ENCODE measurements around the gene HIP1R. TPM values are rescaled to one million over a fixed set of nuclear protein-coding genes. Genes with fewer than 3 reads are reported as not detected.

Gene HIP1R
- total RNA-seq, 1 donor from 2014 or later = 86.5 TPM

DNA sequence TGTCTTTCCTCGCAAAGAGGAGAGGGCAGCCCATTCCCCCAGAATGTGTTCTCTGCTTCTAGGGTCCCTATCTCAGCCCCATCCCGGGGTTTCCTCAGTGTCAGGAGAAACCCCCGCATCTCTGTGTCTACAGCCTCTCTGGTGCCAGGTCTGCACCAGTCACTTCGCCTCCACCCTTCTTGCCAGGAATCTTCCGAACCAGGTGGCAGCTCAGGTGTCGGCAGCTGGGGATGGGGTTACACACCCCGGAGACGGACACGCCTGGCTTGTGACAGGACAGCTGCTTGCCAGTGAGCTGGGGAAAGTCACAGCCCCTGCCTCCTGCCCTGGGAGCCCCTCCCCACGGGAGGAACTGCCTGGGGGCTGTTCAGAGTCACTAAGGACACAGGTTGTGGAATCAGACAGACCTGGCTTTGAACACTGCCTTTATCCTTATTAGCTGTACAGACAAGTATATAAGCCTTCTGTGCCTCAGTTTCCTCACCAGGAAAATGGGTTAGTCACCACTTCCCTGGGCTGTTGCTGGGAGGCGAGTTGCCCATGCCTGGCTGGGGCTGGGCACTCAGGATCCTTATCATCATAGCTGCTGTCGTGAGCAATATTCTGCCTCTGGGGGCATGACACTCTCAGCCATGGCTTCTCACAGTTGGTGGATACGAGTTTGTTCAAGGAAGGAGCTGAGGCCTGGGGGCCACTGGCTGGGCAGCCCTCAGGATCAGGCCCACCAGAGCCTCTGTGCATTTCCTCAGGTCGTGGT is 10.8 kb downstream of the HIP1R start:
- TF ChIP-seq, protein P1, sequence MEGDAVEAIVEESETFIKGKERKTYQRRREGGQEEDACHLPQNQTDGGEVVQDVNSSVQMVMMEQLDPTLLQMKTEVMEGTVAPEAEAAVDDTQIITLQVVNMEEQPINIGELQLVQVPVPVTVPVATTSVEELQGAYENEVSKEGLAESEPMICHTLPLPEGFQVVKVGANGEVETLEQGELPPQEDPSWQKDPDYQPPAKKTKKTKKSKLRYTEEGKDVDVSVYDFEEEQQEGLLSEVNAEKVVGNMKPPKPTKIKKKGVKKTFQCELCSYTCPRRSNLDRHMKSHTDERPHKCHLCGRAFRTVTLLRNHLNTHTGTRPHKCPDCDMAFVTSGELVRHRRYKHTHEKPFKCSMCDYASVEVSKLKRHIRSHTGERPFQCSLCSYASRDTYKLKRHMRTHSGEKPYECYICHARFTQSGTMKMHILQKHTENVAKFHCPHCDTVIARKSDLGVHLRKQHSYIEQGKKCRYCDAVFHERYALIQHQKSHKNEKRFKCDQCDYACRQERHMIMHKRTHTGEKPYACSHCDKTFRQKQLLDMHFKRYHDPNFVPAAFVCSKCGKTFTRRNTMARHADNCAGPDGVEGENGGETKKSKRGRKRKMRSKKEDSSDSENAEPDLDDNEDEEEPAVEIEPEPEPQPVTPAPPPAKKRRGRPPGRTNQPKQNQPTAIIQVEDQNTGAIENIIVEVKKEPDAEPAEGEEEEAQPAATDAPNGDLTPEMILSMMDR (IDR thresholded peaks at IDR 0.05; ENCODE audit: insufficient read depth, low read length, poor library complexity, severe bottlenecking) = no peak
- no peaks in the 10 kb centered on the region for H3K36me3 ChIP-seq (ENCODE audit: control insufficient read depth, insufficient read depth, low read length)

DNA sequence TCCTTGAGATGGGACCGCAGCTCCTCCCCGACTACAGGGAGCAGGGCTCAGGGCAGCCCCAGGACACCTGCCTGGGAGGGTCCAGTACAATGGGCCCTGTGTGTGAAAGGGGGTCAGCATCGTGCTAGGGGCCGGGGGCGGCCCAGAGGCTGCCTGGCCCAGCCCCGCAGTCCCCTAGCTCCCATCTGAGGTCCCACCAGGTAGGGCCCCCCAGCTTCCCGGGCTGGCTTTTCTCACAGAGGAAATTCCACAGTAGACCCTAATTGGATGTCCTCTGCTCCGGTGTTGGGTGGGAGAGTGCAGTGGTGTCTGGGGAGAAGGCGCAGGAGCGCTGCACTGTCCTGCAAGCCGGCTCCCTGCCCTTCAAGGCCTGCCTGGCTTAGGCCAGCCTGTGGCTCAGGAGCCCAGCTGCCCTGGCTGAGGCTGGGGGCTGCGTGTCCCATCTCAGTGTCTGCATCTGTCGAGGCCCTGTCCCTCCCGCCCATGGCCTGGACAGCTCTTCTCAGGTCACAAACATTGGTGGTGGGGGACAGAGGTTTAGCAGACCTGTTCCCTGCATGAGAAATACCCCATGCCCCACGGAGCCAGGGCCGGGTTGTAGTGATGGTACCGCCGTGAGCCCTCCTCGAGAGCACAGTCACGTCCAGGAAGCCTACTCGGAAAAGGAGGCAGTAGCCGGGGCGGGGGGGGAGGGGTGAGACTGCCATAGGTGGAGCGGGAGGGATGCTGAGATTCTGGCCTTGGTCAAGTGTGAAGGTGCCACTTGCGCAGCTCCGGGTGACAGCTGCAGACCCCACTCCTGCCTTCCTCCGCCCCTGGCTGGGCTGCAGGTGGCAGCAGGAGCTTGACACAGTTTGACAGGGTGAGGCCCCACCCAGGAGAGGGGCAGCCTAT is 11.6 kb downstream of the HIP1R start:
- TF ChIP-seq, protein P1 (IDR thresholded peaks at IDR 0.05; ENCODE audit: insufficient read depth, low read length, poor library complexity, severe bottlenecking) = no peak
- H3K27me3 ChIP-seq (ENCODE audit: control insufficient read depth, insufficient read depth, low read length) = no peaks in the 10 kb centered on the region
- DNase-seq (ENCODE audit: low read depth) = no peak
- no peak overlapping the region for H3K4me3 ChIP-seq (ENCODE audit: low read depth, low read length)
- no peaks in the 10 kb centered on the region for H3K36me3 ChIP-seq (ENCODE audit: control insufficient read depth, insufficient read depth, low read length)

More for the DNA sequence above, 10.8 kb downstream of the HIP1R start:
- Histone ChIP-seq H3K4me3 (ENCODE audit: low read depth, low read length) (no peak overlapping the region), H3K27me3 (ENCODE audit: control insufficient read depth, insufficient read depth, low read length) (no peaks in the 10 kb centered on the region)
- DNase-seq (ENCODE audit: low read depth) = no peak

- Histone ChIP-seq H3K4me3 (ENCODE audit: low read depth, low read length) (no peak overlapping the region), H3K36me3 (ENCODE audit: control insufficient read depth, insufficient read depth, low read length) (peaks cover 1% of the 10 kb centered on the region), H3K27me3 (ENCODE audit: control insufficient read depth, insufficient read depth, low read length) (no peaks in the 10 kb centered on the region)
- TF ChIP-seq, protein P1 (IDR thresholded peaks at IDR 0.05; ENCODE audit: insufficient read depth, low read length, poor library complexity, severe bottlenecking) = no peak
- no peak for DNase-seq (ENCODE audit: low read depth)
Observed at GRCh38 chr12:122847516-122847836, 12.2 kb downstream of the HIP1R start.

GRCh38 chr12:122847921-122848421 is 12.7 kb downstream of the HIP1R start:
- TF ChIP-seq, protein P1 (IDR thresholded peaks at IDR 0.05; ENCODE audit: insufficient read depth, low read length, poor library complexity, severe bottlenecking) = no peak
- peaks cover 1% of the 10 kb centered on the region for H3K36me3 ChIP-seq (ENCODE audit: control insufficient read depth, insufficient read depth, low read length)
- H3K27me3 ChIP-seq (ENCODE audit: control insufficient read depth, insufficient read depth, low read length) = no peaks in the 10 kb centered on the region
- no peak overlapping the region for H3K4me3 ChIP-seq (ENCODE audit: low read depth, low read length)
- DNase-seq (ENCODE audit: low read depth) = no peak

GRCh38 chr12:122848471-122849351 is 13.5 kb downstream of the HIP1R start:
- Histone ChIP-seq H3K27me3 (ENCODE audit: control insufficient read depth, insufficient read depth, low read length) (no peaks in the 10 kb centered on the region), H3K36me3 (ENCODE audit: control insufficient read depth, insufficient read depth, low read length) (peaks cover 1% of the 10 kb centered on the region), H3K4me3 (ENCODE audit: low read depth, low read length) (no peak overlapping the region)
- TF ChIP-seq, protein P1 (IDR thresholded peaks at IDR 0.05; ENCODE audit: insufficient read depth, low read length, poor library complexity, severe bottlenecking) = no peak
- DNase-seq (ENCODE audit: low read depth) = no peak
